Measurements from ENCODE around the gene CAB39.
"Not testable (repeated sequence)": the region's sequence is repeated elsewhere in the genome, so short reads cannot be mapped to it uniquely, and the experiment has no call there.

CAB39 gene

GRCh38 chr2:230693411-230693810, 19.2 kb upstream of the CAB39 start:
- no peak for DNase-seq (ENCODE audit: low read depth)
- no peak overlapping the region for H3K4me3 ChIP-seq (ENCODE audit: low read length)
- no peak for TF ChIP-seq CTCF (conservative IDR thresholded peaks at IDR 0.05; ENCODE audit: low read length)

DNA sequence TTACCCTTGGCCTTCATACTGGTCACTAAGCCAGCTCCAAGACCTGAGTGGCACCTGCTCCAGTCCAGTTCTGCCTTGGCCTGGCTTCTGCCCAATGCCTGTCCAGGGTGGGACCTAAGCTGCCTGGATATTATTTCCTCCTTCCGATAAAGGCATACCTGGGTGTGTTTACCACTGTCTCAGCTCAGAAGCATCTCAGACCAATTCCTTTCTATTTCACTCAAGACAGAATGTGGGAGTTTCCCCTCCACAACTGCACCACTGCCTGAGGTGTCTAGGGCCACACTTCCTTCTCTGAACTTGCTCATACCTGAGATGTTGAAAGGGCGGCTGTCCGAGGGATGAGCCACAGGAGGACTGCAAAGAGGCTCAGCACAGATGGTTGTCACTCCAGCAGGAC, 18.4 kb upstream of the CAB39 start:
- no peak overlapping the region for H3K4me3 ChIP-seq (ENCODE audit: low read length)
- no peak for TF ChIP-seq CTCF (conservative IDR thresholded peaks at IDR 0.05; ENCODE audit: low read length)
- no peak for DNase-seq (ENCODE audit: low read depth)

- no peak for TF ChIP-seq CTCF (conservative IDR thresholded peaks at IDR 0.05; ENCODE audit: low read length)
- no peak overlapping the region for H3K4me3 ChIP-seq (ENCODE audit: low read length)
- no peak for DNase-seq (ENCODE audit: low read depth)
Observed at GRCh38 chr2:230695551-230695950, 17.1 kb upstream of the CAB39 start.

- no peak overlapping the region for H3K4me3 ChIP-seq (ENCODE audit: low read length)
- no peak for TF ChIP-seq CTCF (conservative IDR thresholded peaks at IDR 0.05; ENCODE audit: low read length)
- no peak for DNase-seq (ENCODE audit: low read depth)
Observed at GRCh38 chr2:230696670-230697069, 16.0 kb upstream of the CAB39 start.

DNA sequence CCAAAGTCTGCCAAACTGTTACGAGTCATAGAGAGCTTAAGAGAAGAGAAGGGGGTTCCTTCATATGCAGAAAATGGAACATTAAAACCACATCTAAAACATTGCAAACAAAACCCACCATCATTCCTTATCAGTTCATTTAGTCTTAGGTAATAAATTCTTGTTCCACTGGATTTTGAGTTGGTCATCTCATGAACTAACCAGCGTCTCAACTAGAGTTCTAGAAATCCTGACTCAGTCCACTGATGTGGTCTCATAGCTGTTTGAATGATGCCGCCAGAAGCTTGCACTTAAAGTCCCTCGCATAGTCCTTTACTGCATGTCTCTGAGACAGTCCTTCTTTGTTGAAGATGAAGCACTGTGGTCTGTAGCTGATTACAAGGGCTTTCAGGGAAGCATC, 15.0 kb upstream of the CAB39 start:
- TF ChIP-seq CTCF (conservative IDR thresholded peaks at IDR 0.05; ENCODE audit: low read length): no peak

DNA sequence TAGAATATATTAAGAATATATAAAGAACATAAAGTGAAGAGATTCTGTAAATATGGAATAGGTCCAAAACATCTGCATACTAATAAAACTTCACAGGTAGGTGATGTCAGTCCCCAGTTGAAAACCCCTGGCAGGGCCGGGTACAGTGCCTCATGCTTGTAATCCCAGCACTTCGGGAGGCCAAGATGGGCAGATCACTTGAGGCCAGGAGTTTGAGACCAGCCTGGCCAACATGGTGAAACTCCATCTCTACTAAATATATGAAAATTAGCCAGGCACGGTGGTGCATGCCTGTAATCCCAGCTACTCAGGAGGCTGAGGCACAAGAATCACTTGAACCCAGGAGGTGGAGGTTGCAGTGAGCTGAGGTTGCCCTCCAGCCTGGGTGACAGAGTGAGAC, 13.9 kb upstream of the CAB39 start:
- not testable (repeated sequence) for H3K4me3 ChIP-seq (ENCODE audit: low read length); DNase-seq (ENCODE audit: low read depth)

More for the DNA sequence above, 15.0 kb upstream of the CAB39 start:
- H3K4me3 ChIP-seq (ENCODE audit: low read length): no peak overlapping the region
- DNase-seq (ENCODE audit: low read depth): no peak

GRCh38 chr2:230700447-230700846, 12.2 kb upstream of the CAB39 start:
- H3K4me3 ChIP-seq (ENCODE audit: low read length): no peak overlapping the region
- DNase-seq (ENCODE audit: low read depth): peak; percentile 64
- no peak for TF ChIP-seq CTCF (conservative IDR thresholded peaks at IDR 0.05; ENCODE audit: low read length)

- TF ChIP-seq CTCF (conservative IDR thresholded peaks at IDR 0.05; ENCODE audit: low read length): no peak
- H3K4me3 ChIP-seq (ENCODE audit: low read length): no peak overlapping the region
- peak; percentile 40 for DNase-seq (ENCODE audit: low read depth)
Observed at GRCh38 chr2:230701308-230701707, 11.3 kb upstream of the CAB39 start.

DNA sequence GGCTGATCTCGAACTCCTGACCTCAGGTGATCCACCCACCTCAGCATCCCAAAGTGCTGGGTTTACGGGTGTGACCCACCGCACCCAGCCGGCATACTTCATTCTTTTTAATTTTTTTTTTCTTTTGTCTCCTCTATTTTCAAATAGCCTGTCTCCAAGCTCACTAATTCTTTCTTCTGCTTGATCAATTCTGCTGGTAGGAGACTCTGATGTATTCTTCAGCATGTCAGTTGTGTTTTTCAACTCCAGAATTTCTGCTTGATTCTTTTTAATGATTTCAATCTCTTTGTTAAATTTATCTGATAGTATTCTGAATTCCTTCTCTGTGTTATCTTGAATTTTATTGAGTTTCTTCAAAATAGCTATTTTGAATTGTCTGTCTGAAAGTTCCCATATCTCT, 10.2 kb upstream of the CAB39 start:
- not testable (repeated sequence) for DNase-seq (ENCODE audit: low read depth); H3K4me3 ChIP-seq (ENCODE audit: low read length)
